ENCODE measurements around the gene DENND2A.
A peak's percentile ranks its signal among the peaks of the same experiment; 100 is the strongest.

DENND2A gene

DNA sequence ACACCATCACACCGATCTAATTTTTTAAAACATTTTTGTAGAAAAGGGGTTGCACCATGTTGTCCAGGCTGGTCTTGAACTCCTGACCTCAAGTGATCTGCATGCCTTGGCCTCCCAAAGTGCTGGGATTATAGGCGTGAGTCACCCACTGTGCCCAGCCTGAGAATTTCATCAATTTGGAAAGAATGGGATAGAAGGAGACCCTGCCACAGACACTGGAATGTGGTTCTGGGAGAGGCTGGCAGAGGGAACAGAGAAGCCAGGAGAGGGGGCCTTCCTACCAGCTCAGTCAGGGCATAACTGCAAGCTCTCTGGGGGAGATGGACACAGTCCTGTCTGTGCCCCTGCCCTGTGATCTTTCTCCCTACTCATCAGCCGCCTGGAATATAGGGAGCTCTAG lies 119.2 kb downstream of the DENND2A start:
- Histone ChIP-seq H4K8ac (ENCODE audit: low read depth, low read length) (no peak overlapping the region), H3K4me3 (ENCODE audit: low read depth, low read length) (no peak overlapping the region), H3K4ac (ENCODE audit: low read depth, low read length) (no peak overlapping the region), H3K36me3 (ENCODE audit: control insufficient read depth in 1 of 2, insufficient read depth in 2 of 2, low read length in 2 of 2) (peaks cover 3 to 8% of the 10 kb centered on the region in 2 experiments), H3K14ac (ENCODE audit: low read length) (no peak overlapping the region), H3K79me2 (ENCODE audit: control insufficient read depth, insufficient read depth, low read length, poor library complexity) (no peaks in the 10 kb centered on the region), H4K91ac (ENCODE audit: low read depth, low read length) (no peak overlapping the region), H4K12ac (ENCODE audit: low read depth, low read length) (no peak overlapping the region), H3K23ac (ENCODE audit: low read length) (no peak overlapping the region), H3K27ac (ENCODE audit: low read depth, low read length) (no peak overlapping the region), H3K4me2 (ENCODE audit: low read length) (no peak overlapping the region), H3K9ac (ENCODE audit: low read length) (no peak overlapping the region), H3K79me1 (ENCODE audit: low read length) (no peaks in the 10 kb centered on the region), H2AFZ (ENCODE audit: insufficient read depth, low read length, poor library complexity) (no peak overlapping the region), H3K4me1 (ENCODE audit: control insufficient read depth in 1 of 2, insufficient read depth in 2 of 2, low read length in 2 of 2) (peaks cover 7 to 10% of the 10 kb centered on the region in 2 experiments), H3K9me3 (ENCODE audit: insufficient read depth, low read depth, low read length) (no peaks in the 10 kb centered on the region), H3K27me3 (ENCODE audit: insufficient read depth, low read length) (no peaks in the 10 kb centered on the region), H2BK120ac (ENCODE audit: insufficient read depth, low read length, poor library complexity) (no peak overlapping the region), H2BK12ac (ENCODE audit: low read length) (no peak overlapping the region), H2AK5ac (ENCODE audit: low read length) (no peak overlapping the region), H3K18ac (ENCODE audit: low read length) (no peak overlapping the region), H2BK5ac (ENCODE audit: low read depth, low read length, poor library complexity) (no peak overlapping the region)
- DNase-seq = no peak
- no CpG with 5 or more reads among the region's 3 CpGs for WGBS (ENCODE audit: extremely low coverage, insufficient coverage, insufficient read length)

DNA sequence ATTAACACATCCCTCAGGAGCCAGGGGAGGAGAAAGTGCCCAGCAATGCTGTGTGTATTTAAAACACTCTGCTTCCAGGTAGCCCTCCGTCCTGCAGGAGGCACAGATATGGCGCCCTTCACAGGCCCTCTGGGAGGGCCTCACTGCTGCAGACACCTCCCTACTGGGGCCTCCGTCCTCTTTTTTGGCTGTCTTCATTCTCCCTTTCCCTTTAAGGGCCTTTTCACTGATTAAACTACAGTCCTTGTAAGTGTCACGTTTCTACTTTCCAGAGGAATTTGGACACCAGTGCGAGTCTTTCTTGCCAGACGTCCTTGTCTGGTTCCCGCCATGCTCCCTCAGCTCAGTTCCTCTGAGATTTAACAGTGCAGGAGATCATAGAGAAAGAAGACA lies 121.6 kb downstream of the DENND2A start:
- Histone ChIP-seq H3K4me1 (ENCODE audit: control insufficient read depth in 1 of 2, insufficient read depth in 2 of 2, low read length in 2 of 2) (peaks cover 4% of the 10 kb centered on the region in 2 experiments), H3K27me3 (ENCODE audit: insufficient read depth, low read length) (no peaks in the 10 kb centered on the region), H3K79me2 (ENCODE audit: control insufficient read depth, insufficient read depth, low read length, poor library complexity) (no peaks in the 10 kb centered on the region), H3K27ac (ENCODE audit: low read depth, low read length) (peak overlapping the region; percentile 15), H3K36me3 (ENCODE audit: control insufficient read depth in 1 of 2, insufficient read depth in 2 of 2, low read length in 2 of 2) (peaks cover 3 to 8% of the 10 kb centered on the region in 2 experiments), H3K18ac (ENCODE audit: low read length) (no peak overlapping the region), H3K9ac (ENCODE audit: low read length) (no peak overlapping the region), H2AFZ (ENCODE audit: insufficient read depth, low read length, poor library complexity) (no peak overlapping the region), H3K9me3 (ENCODE audit: insufficient read depth, low read depth, low read length) (no peaks in the 10 kb centered on the region), H3K79me1 (ENCODE audit: low read length) (no peaks in the 10 kb centered on the region), H3K14ac (ENCODE audit: low read length) (no peak overlapping the region), H2BK12ac (ENCODE audit: low read length) (no peak overlapping the region), H3K4me2 (ENCODE audit: low read length) (no peak overlapping the region), H3K23ac (ENCODE audit: low read length) (no peak overlapping the region), H4K91ac (ENCODE audit: low read depth, low read length) (peak overlapping the region; percentile 28), H3K4ac (ENCODE audit: low read depth, low read length) (no peak overlapping the region), H4K12ac (ENCODE audit: low read depth, low read length) (no peak overlapping the region), H4K8ac (ENCODE audit: low read depth, low read length) (peak overlapping the region; percentile 31), H2AK5ac (ENCODE audit: low read length) (no peak overlapping the region), H2BK120ac (ENCODE audit: insufficient read depth, low read length, poor library complexity) (no peak overlapping the region), H3K4me3 (ENCODE audit: low read depth, low read length) (no peak overlapping the region), H2BK5ac (ENCODE audit: low read depth, low read length, poor library complexity) (peak overlapping the region; percentile 57)
- WGBS (ENCODE audit: extremely low coverage, insufficient coverage, insufficient read length) = no CpG with 5 or more reads among the region's 7 CpGs
- DNase-seq = no peak

DNA sequence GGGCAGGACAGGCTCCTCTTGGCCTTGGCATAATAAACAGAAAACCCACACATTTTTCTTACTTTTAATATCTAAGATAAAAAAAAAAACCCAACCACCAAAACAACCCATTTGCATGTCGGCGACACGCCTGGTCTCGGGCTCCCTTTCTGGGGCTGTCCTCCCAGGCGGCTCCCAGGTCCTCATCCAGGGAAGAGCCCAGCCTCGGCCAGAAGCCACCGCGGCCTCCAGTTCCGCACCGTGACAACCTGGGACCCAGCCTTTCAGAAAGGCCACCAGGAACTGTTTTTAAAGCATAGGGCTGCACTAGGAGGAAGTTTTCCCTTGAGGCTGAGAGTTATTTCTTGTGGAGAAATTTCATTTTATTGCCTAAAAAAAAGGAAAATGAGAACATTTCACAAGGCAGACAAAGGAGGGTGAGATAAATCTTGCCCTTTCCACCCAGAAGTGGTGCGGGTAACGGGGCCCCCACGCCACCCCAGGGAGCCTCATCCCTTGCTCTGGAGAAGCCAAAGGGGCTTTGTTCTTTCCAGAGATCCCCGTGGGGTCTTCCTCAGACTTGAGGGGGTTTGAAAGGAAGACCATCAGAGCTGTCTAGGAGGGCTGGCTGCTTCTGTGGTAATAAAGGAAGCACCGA lies 122.1 kb downstream of the DENND2A start:
- no peak overlapping the region for H3K4ac ChIP-seq (ENCODE audit: low read depth, low read length)
- H3K79me2 ChIP-seq (ENCODE audit: control insufficient read depth, insufficient read depth, low read length, poor library complexity) = no peaks in the 10 kb centered on the region
- H2BK12ac ChIP-seq (ENCODE audit: low read length) = no peak overlapping the region
- WGBS (ENCODE audit: extremely low coverage, insufficient coverage, insufficient read length) = no CpG with 5 or more reads among the region's 15 CpGs
- H3K36me3 ChIP-seq (ENCODE audit: control insufficient read depth in 1 of 2, insufficient read depth in 2 of 2, low read length in 2 of 2) = peaks cover 3 to 8% of the 10 kb centered on the region in 2 experiments
- no peak overlapping the region for H2AK5ac ChIP-seq (ENCODE audit: low read length)
- no peak overlapping the region for H3K9ac ChIP-seq (ENCODE audit: low read length)
- no peak overlapping the region for H3K4me3 ChIP-seq (ENCODE audit: low read depth, low read length)
- no peak overlapping the region for H2BK120ac ChIP-seq (ENCODE audit: insufficient read depth, low read length, poor library complexity)
- H4K8ac ChIP-seq (ENCODE audit: low read depth, low read length) = no peak overlapping the region
- H3K27ac ChIP-seq (ENCODE audit: low read depth, low read length) = no peak overlapping the region
- H3K9me3 ChIP-seq (ENCODE audit: insufficient read depth, low read depth, low read length) = no peaks in the 10 kb centered on the region
- H3K23ac ChIP-seq (ENCODE audit: low read length) = no peak overlapping the region
- peak overlapping the region; percentile 18 for H4K91ac ChIP-seq (ENCODE audit: low read depth, low read length)
- no peak overlapping the region for H3K4me2 ChIP-seq (ENCODE audit: low read length)
- no peaks in the 10 kb centered on the region for H3K79me1 ChIP-seq (ENCODE audit: low read length)
- no peaks in the 10 kb centered on the region for H3K27me3 ChIP-seq (ENCODE audit: insufficient read depth, low read length)
- no peak overlapping the region for H4K12ac ChIP-seq (ENCODE audit: low read depth, low read length)
- H2BK5ac ChIP-seq (ENCODE audit: low read depth, low read length, poor library complexity) = no peak overlapping the region
- H3K4me1 ChIP-seq (ENCODE audit: control insufficient read depth in 1 of 2, insufficient read depth in 2 of 2, low read length in 2 of 2) = peaks cover 4% of the 10 kb centered on the region in 2 experiments
- H2AFZ ChIP-seq (ENCODE audit: insufficient read depth, low read length, poor library complexity) = no peak overlapping the region
- no peak overlapping the region for H3K14ac ChIP-seq (ENCODE audit: low read length)
- H3K18ac ChIP-seq (ENCODE audit: low read length) = no peak overlapping the region
- no peak for DNase-seq

DNA sequence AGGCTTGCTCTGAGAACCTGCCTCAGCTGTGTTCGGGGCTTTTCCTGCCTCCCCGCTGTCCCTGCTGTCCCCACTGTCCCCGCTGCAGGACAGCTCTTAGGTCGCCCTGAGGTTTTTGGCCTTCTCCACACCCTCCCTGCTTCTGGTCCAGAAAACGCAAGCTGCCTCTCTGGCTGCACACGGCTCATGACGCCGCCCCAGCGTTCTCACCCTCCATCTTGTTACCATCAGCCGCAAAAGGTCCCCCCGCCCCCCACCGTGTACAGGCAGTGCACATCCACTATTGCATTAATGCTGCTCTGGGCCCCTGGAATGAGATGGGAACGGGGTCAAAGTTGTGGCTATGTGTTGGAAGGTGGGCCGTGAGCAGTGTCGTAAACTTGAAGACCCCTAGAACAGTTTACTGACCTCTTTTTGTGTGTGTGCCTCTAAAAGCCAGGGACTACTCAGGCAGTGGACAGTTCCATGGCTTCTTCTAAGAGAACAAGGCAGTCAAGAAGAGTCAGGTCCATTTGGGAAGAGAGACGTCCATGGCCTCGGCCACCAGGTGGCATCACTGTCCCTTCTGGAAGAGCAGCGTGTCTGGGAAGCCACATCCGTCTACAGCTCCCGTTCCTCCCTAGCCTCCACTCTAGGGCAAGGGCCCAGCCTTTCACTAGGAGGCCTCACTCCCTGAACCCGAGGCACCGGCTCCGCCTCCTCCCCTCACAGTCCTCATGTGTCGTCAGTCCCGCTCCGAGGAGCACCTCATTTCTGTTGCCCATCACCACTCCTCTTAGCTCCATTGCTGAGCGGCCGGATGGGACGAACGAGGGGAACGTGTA lies 122.9 kb downstream of the DENND2A start:
- Histone ChIP-seq H2BK5ac (ENCODE audit: low read depth, low read length, poor library complexity) (no peak overlapping the region), H3K36me3 (ENCODE audit: control insufficient read depth in 1 of 2, insufficient read depth in 2 of 2, low read length in 2 of 2) (peaks cover 0 to 8% of the 10 kb centered on the region in 2 experiments), H3K4me2 (ENCODE audit: low read length) (no peak overlapping the region), H4K8ac (ENCODE audit: low read depth, low read length) (no peak overlapping the region), H3K27me3 (ENCODE audit: insufficient read depth, low read length) (no peaks in the 10 kb centered on the region), H3K18ac (ENCODE audit: low read length) (no peak overlapping the region), H3K4me3 (ENCODE audit: low read depth, low read length) (no peak overlapping the region), H3K79me2 (ENCODE audit: control insufficient read depth, insufficient read depth, low read length, poor library complexity) (no peaks in the 10 kb centered on the region), H2BK120ac (ENCODE audit: insufficient read depth, low read length, poor library complexity) (no peak overlapping the region), H3K27ac (ENCODE audit: low read depth, low read length) (no peak overlapping the region), H2AFZ (ENCODE audit: insufficient read depth, low read length, poor library complexity) (no peak overlapping the region), H4K91ac (ENCODE audit: low read depth, low read length) (no peak overlapping the region), H3K79me1 (ENCODE audit: low read length) (no peaks in the 10 kb centered on the region), H3K9me3 (ENCODE audit: insufficient read depth, low read depth, low read length) (no peaks in the 10 kb centered on the region), H4K12ac (ENCODE audit: low read depth, low read length) (no peak overlapping the region), H3K14ac (ENCODE audit: low read length) (no peak overlapping the region), H3K4me1 (ENCODE audit: control insufficient read depth in 1 of 2, insufficient read depth in 2 of 2, low read length in 2 of 2) (peaks cover 4% of the 10 kb centered on the region in 2 experiments), H3K4ac (ENCODE audit: low read depth, low read length) (no peak overlapping the region), H2BK12ac (ENCODE audit: low read length) (no peak overlapping the region), H2AK5ac (ENCODE audit: low read length) (no peak overlapping the region), H3K23ac (ENCODE audit: low read length) (no peak overlapping the region), H3K9ac (ENCODE audit: low read length) (no peak overlapping the region)
- WGBS (ENCODE audit: extremely low coverage, insufficient coverage, insufficient read length) = no CpG with 5 or more reads among the region's 31 CpGs
- peak; percentile 91 to 95 for DNase-seq
